ENCODE data around the gene AFDN.

AFDN gene

DNA sequence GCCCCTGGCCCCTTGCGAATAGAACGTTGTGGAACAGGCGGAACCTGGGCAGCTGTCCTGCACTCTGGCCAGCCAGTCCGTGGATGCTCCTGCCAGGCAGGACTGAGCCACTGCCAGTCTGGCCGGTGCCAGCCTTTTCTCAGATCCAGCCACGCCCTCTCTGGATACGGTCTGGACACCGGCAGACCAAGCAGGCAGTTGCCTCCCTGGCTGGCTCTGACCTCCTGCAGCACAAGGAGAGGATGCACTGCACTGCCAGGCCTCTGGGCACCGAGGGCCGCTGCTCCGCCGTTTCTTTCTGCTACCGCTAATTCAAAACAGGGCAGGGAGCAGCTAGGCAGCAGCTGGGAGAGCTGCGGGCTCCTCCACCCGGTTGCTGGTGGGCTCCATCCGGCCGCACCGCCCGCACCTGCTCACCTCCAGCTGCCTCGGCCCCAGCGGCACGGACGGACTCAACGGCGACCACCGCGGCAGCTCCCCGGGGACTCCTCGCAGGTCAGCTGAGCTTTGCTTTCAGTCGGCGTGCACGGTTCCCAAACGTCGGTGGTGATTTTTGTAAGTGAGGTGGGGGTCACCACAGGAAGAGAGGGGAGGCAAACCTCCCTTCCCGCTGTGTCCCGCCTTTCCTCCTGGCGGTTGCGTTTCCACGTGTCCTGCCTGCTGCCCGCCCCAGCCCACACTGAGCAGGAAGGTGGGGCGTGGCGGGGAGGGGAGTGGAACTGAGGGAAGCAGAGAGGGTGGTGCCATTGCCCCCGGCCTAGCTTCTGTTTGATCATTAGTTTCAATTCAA, 30.3 kb upstream of the AFDN start:
- DNase-seq: no peak

DNA sequence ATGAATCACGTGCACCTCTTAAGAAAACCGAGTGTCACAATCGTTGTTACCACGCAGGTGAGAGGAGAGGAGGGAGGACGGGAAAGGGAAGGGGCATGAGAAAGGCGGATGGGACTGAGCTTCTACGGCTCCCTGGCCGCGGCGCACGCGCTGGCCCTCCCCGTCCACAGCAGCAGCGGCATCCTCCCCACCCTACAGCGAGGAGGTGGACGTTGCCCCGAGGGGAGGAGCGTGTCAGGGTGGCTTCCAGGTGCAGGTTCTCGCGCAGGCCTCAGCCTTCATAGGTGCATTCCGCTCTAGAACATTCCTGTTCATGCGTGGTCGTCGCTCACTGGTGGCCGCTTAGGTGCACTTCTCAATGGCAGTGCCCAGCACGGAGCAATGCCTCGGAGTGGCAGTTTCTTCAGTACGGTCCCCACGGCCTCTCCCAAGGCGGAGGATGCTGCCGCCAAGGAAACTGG, 29.7 kb upstream of the AFDN start:
- DNase-seq: no peak

DNA sequence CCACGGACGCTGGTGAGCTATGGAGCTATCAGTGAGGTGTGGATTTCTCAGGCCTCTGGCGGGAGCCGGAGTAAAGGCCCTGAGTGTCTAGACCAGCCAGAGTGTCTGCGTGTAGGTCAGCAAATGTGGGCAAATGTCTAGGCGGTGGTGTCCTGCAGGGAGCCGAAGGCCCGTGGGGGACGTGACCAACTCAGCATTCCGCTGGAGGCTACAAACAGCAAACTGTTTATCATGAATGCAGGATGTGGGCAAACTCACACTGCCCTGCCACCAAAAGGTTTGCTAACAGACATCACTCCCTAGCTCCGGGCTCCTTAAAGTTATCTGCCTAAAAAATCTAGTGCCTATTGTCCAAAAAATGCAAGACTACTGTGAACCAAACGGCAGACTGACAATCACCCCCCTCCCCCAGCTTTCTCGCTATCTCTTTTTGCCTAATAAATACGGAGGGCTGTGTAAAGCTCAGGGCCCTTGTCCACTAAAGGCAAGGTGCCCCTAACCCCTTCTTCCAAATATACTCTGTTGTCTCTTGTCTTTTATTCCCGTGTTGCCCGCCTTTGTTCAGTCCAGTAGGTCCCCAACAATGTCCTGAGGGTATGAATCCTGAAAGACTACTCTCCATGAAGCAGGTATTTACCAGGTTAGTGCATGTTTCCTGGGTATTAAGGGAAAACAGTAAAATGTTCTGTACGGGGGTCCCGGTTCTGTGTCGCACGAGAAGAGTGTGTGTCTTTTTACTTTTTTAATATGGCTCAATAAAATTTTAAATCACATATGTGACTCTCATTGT, 29.0 kb upstream of the AFDN start:
- DNase-seq: no peak

DNA sequence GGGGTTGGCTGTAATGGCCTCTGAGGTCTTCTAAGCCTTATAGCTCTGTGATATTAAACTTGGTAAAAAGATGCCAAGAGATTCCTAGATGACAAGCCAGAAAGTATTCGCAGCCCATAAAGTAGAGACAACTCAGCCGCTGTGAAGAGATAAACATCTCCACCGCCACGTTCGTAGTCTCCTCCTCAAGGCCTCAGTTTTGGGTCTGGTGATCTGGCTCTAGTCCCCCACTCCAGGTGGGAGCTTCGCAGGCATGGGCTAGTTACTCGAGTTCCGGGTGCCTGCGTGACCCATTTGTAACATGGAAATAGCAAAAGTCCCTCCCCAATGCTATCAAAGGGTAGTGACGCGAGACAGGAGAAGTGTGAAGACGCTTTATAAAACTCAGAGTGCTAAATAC, 28.3 kb upstream of the AFDN start:
- no peak for DNase-seq

DNA sequence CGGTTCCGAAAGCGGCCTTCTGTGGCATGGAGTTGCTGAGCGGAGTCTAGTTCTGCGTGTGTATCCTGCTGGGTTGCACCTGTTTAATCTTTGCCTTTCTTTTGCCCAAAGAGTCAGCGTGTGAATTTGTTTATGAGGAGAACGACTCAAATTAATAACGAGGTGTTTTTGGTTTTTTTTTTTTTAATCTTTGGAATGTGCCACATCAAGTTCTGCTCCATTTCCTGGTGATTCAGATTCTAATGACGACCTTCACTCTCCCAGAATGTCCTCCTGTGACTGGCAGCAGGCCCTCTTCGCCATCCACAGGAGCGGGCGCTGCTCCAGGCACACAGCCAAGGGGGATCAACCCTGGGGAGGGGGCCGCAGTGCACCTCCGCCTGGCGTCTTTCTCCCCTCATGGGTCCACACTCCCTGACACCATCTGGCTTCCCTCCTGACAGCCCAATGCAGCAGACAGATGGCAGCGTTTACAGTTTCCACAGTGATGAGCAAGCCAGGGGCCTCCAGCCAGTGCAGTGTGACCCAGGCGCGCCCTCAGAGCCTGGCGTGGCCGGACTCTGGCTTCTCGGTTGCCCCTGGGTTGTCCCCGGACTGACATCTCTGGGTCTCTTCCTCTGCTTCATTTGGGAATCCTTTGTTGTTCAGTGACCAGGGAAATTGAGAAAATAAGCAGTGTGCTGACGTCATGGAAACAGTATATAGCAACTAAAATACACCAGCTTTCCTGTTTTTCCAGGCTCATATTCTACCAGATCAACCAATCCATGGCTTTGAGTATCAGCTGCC, 27.5 kb upstream of the AFDN start:
- DNase-seq: no peak

DNA sequence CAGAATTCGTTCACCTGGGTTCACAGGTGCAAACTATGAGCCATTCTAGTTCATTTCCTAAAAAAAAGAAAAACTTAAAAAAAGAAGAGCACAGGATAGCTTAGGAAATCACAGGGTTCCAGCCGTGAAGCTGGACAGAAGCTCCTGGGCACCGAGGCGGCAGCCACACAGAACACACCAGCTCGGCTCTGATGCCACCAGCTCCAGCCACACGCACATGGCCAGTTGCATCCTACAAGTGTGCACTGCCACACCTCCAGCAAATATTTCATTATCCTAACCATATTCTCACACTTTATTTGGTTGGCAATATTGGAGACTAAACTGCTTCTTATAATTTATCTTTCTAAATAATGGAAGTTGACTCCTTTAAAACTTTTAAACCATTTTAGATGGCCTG, 26.2 kb upstream of the AFDN start:
- DNase-seq: no peak

DNA sequence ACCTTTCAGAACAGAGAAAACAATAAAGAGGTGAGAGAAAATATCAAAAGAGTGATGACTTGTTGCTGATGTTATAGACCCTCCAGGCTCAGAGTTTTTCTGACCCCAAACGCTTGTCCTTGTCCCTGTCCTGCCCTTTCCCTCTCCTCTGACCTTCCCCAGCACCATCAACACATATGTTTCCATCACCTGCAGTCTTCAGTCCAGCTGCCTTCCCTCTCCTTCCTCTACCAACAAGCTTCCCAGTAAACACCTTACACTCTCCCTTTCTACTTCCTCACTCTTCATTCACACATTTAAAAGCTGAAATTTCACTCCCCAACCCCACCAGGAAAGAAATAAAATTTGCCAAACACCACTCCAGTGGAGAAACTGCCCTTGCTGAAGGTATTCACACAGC, 25.4 kb upstream of the AFDN start:
- DNase-seq: no peak

DNA sequence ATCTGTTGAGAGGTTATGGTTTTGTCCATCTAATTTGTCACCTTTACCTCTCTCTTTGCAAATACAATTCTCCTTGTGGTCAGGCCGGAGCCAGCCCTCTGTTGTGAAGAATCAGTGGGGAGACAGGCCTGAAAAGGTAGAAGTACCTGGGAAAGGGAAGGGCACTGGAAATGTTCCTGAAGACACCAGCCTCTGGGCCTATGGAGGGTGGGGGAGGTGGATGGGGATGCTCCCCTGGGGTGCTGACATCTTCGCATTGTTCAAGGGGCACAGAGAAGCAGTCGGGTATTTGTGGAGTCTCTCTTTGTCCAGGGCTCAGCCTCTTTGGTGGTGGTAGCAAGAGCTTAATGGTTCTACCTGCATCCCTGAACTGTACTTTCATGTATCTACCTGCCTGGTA, 24.4 kb upstream of the AFDN start:
- DNase-seq: no peak

DNA sequence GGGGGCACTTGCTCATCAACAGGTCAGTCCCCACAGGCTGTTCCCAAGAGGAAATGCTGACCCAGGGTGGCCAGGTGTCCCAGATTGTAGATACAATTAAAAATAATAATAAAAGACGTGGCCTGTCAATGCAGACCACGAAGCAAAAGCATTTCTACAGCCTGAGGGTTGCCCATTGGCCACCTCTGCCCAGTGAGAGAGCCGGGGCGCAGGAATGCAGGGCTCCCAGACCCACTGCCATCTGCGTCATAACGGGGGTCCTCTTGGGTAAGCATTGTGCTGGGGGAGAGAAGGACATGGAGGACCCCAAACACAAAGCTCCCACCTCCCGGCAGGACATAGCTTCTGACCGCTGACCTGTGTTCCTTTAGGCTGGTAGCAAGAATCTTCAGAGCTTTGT, 22.9 kb upstream of the AFDN start:
- no peak for DNase-seq

DNA sequence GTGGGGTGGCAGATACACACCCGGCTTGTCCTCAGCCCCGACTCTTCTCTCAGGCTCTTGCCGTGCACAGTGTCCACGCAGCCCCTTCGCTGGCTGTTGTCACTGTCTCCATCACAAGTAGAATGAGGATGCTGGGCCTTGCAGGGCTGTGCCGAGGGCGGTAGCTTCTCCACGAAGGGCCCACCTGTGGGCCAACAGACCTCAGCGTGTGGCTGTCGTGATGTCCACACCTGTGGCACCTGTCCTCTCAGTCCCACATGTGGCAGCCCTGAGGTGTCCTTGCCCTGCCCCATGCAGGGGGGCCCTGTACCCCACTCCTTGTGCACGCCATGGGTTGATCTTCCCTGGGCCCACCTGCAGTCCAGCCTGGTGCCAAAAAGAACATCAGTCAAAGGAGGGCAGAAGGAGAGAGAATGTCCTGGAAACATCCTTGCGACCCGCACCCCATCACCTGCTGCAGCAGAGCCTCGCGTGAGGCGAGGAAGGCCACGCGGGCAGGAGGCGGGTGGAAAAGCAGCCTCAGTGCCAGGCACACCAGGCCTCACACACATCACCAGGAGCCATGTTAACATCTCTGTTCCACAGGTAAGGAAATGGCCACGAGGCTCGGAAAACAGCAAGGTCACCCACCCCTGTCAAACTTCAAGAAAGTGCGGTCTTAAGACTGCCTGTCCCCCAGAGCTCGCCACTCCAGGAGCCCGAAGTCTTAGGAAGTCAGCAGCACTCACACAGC, 22.3 kb upstream of the AFDN start:
- DNase-seq: no peak

DNA sequence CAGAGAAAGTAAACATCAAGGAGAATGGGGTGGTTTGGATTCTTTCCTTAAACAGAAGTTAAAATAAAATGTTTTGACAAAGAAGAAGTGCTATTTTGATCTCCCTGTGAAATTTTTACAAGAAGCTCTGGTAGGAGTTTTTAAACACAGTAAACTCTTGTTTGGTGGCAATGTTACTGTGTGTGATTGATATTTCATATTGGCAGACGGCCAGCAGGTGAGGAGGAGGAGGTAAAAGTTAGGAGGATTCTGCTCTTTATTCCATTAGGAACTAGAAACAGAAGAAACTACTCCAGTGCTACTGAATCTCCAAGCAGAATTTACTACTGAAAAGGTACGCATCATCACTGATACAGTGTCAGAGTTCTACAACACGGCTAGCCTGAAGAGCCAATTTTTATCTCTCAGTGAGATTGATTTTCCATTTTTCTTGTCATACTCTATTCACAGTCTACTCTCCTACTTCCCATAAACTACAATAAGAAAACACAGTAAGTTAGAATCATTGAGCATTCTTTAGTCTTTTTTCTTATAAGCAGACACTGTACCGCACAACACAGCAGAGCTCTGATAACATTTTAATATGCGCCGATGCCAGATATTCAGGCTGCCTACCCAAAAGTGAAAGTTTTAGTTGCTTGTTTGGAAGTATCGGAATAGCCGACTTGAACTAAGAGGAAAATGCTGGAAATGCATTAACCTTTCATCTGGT, 21.2 kb upstream of the AFDN start:
- DNase-seq: no peak

DNA sequence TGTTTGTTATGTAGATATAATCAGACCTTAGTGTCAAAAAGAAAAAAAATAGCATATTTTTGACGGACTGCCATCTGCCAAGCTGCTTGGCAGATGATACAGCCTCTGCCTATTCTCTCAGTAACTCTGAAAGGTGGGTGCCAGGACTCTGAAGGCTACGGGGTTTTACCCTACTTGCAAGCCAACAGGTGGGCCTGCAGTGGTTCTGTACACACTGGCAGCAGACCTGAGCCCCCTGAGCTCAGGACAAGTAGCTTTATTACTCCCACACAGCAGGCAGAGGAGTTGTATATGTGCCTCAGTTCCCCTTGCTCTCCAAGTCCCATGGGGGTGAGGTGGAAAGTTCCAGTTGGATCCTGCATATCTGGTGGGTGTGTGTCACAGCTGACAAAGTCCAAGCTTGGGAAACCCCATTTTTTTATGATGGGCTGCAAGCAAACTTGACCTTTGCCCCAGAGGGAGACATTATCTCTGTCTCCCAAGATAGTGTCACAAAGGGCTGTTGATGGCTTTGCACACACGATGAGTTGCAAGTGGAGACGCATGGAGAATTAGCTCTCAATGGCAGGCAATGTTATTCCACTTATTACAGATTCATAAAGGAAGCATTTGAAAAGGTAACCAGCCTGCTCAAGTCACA, 20.5 kb upstream of the AFDN start:
- no peak for DNase-seq

DNA sequence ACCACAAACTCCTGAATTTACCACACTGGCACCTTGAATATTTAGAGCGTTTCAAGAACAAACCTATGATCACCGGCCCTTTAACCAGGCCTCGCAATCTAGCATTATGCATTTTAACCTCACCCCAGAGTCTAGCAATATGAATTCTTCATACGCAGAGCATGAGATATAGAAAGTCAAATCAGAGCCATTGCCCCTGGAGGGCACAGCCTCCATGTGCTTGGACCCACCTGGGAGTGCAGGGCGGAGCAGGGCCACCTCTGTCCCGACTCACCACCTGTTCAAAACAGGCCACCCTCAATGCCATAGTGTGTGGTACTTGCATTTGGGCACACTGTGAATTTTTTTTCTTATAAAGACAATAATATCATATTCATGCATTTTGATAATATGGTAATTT, 19.5 kb upstream of the AFDN start:
- DNase-seq: no peak

DNA sequence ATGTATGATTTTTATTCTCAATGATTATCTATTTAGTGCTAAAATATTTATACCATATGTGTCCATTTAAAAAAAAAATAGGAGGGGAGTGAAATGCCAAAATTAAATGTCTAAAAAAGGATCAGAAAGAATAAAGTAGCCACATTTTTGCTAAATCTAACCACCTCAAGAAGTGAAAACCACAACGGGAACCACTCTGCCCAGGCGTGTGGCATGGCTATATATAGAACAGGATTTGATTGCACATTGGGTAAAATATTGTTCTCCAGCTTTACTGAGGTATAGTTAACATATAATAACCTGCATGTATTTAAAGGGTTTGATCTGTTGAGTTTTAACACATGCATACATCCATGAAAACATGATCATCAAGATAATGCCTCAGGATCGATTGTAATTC, 19.0 kb upstream of the AFDN start:
- DNase-seq: no peak

DNA sequence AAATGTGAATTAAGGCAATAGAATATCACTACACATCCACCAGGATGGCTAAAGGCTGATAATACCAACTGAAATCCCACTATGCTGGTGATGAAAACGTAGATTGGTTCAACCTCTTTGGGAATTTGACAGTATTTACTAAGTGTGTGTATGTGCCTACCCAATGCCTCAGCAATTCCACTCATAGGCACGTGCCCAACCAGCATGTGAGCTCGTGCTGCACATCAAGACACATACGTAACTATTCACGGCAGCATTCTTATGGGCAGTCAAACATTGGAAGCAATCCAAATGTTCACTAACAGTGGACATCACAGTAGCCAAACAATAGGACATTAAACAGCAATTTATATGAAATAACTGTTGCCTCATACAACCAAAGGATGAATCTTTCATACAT, 15.7 kb upstream of the AFDN start:
- no peak for DNase-seq

DNA sequence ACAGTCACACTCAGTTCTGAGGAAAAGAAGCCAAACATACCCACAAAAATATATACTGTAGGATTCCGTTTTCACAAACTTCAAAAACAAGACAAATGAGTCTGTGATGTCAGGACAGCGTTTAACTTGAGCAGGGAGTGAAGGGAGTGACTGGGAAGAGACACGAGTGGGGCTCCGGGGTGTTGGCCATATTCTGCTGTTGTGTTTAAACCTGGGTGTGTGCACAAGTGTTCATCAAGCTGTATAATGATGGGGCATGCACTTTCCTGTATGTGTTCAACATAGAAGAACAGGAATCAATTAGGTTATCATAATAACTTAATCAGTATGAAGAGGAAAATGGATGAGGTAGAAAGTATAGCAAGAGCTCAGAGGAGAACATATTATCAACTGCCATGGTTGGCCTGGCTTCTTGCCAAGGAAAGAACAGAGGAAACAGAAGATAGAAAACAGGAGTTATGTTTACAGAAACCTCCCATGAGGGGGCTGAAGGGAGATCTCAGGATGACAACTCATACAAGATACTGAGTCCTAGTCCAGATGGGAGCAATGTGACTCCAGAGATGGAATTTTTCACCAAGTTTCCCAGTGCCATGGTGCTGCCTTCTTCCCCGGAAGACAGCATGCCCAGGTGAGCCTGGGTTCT, 15.1 kb upstream of the AFDN start:
- no peak for DNase-seq

DNA sequence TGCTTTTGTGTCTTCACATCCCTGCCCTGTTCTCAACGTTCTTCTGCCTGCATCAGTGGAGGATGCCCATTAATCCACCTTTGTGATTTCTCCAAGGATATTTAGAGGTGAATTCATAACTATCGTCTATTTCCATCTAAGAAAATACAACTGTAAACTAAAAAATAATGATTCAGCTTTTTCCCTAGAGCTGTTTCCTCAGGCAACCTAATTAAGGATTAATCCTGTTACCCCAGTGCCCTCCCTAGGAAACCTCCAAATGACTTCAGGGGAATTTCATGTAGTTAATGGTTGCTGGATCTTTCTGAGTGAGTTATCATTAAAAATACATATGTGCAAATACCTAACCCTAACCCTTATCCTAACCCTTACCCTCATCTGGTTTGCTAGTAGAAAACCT, 14.6 kb upstream of the AFDN start:
- no peak for DNase-seq

DNA sequence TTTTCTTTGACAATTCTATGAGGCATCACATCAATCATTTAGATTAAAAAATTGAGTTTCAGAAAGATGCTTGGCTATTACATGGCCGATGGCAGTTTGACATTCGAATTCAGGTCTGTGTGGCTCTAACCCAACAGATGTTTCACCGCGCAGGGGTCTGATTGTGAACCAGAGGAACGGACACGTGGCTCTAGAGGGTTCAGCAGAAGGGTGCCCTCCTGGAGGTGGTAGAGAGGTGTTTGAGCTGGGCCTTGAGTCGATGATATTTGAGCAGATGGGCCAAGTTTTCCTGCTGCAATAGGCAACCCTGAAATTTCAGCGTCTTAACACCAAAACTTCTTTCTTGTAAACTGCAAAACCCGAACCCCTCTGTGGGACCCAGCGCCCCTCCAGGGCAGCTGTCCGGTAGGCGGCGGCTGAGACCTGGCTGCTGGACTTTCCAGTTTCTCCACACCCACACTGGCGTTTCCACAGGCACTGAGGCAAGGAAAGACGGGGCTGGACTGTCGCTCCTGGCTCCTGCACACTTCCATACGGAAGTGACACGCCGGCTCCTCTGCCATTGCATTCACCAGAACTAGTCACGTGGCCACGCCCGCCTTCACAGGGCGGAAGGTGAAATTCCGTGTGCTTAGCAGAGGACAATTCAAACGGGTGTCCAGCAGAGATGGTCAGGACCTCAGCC, 11.3 kb upstream of the AFDN start:
- no peak for DNase-seq

DNA sequence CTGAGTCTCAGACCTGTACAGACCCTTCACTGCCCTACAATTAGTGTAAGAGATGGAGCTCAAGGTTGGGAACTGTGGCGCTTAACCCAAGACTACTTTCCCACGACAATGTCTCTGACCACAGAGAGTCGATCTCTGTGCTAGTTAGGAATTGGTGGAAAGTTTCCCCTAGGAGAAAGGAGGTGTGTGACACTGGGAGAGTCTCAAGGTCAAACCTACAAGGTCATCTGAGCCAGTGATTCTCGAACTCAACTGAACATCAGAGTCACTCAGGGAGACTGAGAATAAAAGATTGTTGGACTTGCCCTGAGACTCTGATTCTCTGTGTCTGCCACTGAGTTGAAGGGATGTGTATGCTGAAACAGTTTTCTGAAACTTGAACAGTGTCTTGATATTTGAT, 9.7 kb upstream of the AFDN start:
- DNase-seq: no peak

DNA sequence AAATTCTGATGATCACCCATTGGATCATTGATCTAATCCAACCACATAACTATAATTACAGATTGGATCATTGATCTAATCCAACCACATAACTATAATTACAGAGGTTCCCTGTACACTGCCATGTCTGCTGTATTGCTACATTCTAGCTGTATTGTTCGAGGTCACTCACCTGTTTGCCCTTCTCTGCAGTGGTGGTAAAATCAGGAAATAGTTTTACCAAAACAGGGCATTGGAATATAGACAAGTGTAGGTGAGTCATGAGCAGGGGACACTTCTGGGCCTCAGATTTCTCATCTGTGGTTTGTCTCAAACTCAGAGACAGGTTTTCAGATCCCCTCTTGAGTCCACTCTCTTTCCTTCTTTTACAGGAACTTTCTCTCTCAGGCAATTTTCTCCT, 9.0 kb upstream of the AFDN start:
- DNase-seq: no peak

DNA sequence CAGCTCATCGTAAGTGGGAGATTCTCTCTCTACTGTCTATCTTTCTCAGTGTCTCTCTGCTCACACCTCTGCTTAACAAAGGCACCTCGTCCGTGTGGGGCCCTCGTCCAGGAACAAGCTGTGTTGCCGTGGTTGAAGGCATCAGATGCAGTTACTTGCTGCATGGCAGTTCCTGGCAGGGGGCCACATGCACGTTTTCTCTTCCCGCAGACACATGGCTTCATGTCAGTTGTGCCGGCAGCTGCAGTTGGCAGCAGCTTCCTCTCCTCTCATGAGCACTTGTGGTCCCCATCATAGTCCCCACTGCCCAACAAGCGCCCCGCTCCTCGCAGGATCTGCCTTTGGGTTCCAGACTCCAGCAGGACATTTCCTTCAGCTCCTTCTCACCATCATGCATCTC, 7.1 kb upstream of the AFDN start:
- no peak for DNase-seq

All from stimulated activated CD4-positive, alpha-beta T cell treated with anti-CD3 and anti-CD28 coated beads, Interleukin-12 subunit alpha, Interleukin-12 subunit beta, amount 100 ng/mL, for 4 hours (primary cell).